Activated naive CD4-positive, alpha-beta T cell treated with anti-CD3 and anti-CD28 coated beads, Interleukin-2, amount 10 ng/mL, durations not matched to agents 7 days and 5 days (primary cell): ENCODE data around the gene PLOD1.

Experiments used
- CTCF ChIA-PET: fragments of 350-600 bp; sonication (Branson Sonifier 250); formaldehyde crosslinking; loops from one replicate; lab custom pipeline; 2021; ENCODE audit warnings: antibody characterized with exemption; lab: Charles Lee
- DNase-seq: peaks from one replicate; pipeline ENCODE4 v3.0.0-alpha.2; 2020
- H3K27ac Mint-ChIP-seq: one replicate; pipeline ENCODE4 v1.8.0; 2021; ENCODE audit warnings: mild to moderate bottlenecking, moderate library complexity, mixed read lengths
- H3K27me3 Mint-ChIP-seq: one replicate; pipeline ENCODE4 v1.8.0; 2021; ENCODE audit warnings: mild to moderate bottlenecking, mixed read lengths
- H3K36me3 Mint-ChIP-seq: one replicate; pipeline ENCODE4 v1.8.0; 2021; ENCODE audit warnings: mixed read lengths
- H3K4me1 Mint-ChIP-seq: one replicate; pipeline ENCODE4 v1.8.0; 2021; ENCODE audit warnings: mixed read lengths
- H3K4me3 Mint-ChIP-seq: one replicate; pipeline ENCODE4 v1.8.0; 2021; ENCODE audit warnings: mild to moderate bottlenecking, moderate library complexity, mixed read lengths
- H3K9me3 Mint-ChIP-seq: one replicate; pipeline ENCODE4 v1.8.0; 2021; ENCODE audit warnings: mixed read lengths

PLOD1 gene

DNA sequence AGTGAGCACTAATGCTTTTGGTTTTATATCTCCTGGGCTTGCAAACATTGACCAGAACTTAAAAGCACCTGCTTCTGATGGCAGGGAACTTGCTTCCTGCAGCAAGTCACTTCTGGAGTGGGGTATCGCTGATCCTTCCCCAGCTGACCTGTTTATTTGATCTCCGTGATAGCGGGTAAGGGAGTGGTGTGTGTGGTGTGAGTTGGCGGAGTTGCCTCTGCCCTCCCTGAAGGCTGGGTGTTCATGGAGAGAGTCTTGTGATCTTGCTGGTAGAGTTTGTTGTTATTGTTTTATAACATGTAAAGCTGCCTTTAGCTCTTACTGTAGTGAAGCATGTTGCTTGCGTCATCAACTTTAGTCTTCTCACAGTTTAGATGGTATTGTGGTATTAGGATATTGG lies 49.6 kb downstream of the PLOD1 start:
- H3K36me3 Mint-ChIP-seq, result peaks cover 24% of the 10 kb centered on the region
- no peak for DNase-seq

DNA sequence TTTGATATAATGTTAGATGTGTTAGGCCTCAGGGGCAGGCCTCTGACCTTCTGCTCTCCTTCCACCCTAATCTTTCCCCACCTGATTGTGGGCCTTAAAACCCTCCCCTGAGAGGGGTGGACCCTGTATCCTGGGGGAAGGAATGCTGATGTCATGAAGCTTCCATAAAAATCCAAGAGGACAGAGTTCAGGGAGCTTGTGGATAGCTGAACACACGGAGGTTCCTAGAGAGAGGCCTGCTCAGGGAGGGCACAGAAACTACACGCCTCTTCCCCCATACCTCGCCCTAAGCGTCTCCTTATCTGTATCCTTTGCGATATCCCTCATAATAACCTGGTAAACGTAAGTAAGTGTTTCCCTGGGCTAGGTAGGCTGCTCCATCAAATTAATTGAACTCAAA lies 50.1 kb downstream of the PLOD1 start:
- H3K9me3 Mint-ChIP-seq, result no peaks in the 10 kb centered on the region
- peaks cover 38% of the 10 kb centered on the region for H3K4me1 Mint-ChIP-seq
- H3K27me3 Mint-ChIP-seq, result no peaks in the 10 kb centered on the region
- peak overlapping the region; percentile 58 for H3K27ac Mint-ChIP-seq
- CTCF ChIA-PET, result interaction anchor here (1.1 kb wide), 1 partner anchor 94 kb away, joined by 3 read pairs; no protein-coding TSS in a partner anchor
- H3K4me3 Mint-ChIP-seq, result no peak overlapping the region
- peaks cover 27% of the 10 kb centered on the region for H3K36me3 Mint-ChIP-seq
- DNase-seq, result no peak

More for the DNA sequence above, 49.6 kb downstream of the PLOD1 start:
- Mint-ChIP-seq H3K27me3 (no peaks in the 10 kb centered on the region), H3K4me3 (no peak overlapping the region), H3K27ac (no peak overlapping the region), H3K4me1 (peaks cover 42% of the 10 kb centered on the region), H3K9me3 (no peaks in the 10 kb centered on the region)
- CTCF ChIA-PET, result interaction anchor here (1.1 kb wide), 1 partner anchor 95 kb away, joined by 3 read pairs; no protein-coding TSS in a partner anchor

DNA sequence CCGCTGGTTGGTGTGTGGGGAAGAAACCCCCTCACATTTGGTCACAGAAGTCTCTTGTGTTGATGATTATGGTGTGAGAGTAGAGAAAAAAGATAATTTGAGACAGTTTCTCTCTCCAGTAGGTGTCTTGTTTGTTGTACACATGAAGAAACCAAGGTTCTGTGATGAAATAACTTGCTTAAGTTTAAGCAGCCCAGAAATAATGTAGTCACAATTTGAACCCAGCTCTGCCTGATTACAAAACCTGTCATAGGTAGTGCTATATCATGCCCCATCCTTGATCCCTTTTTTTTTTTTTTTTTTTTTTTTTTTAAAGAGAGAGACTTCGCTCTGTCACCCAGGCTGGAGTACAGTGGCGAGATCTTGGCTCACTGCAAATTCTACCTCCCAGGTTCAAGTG lies 50.7 kb downstream of the PLOD1 start:
- no peak overlapping the region for H3K4me3 Mint-ChIP-seq
- no peak for DNase-seq
- no peak overlapping the region for H3K27ac Mint-ChIP-seq
- H3K4me1 Mint-ChIP-seq, result peaks cover 32% of the 10 kb centered on the region
- CTCF ChIA-PET, result no interaction called here
- H3K27me3 Mint-ChIP-seq, result no peaks in the 10 kb centered on the region
- H3K36me3 Mint-ChIP-seq, result peaks cover 30% of the 10 kb centered on the region
- no peaks in the 10 kb centered on the region for H3K9me3 Mint-ChIP-seq

DNA sequence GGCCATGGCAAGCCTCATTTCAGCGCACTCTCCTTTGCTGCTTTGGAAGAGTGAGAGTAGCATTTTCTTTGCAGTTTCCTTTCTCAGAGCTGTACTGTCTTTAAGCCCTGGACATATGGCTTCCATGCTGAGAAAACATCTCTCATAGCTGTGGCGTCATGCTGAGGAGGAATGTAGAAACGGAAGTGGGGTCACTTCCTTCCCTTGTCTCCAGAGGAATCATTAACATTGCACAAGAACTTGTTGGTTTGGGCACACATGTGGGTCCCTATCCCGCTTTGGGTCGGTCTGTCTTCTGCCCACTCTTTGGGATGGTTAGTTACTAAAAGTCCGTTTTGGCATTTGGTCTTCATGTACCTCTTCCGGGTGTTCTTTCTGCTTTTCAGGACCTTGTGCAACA lies 51.3 kb downstream of the PLOD1 start:
- CTCF ChIA-PET, result interaction anchor here (0.6 kb wide), 1 partner anchor 121 kb away, joined by 3 read pairs; no protein-coding TSS in a partner anchor
- Mint-ChIP-seq H3K9me3 (no peaks in the 10 kb centered on the region), H3K27ac (no peak overlapping the region), H3K27me3 (no peaks in the 10 kb centered on the region), H3K36me3 (peaks cover 36% of the 10 kb centered on the region), H3K4me3 (no peak overlapping the region), H3K4me1 (peaks cover 28% of the 10 kb centered on the region)
- DNase-seq, result no peak

DNA sequence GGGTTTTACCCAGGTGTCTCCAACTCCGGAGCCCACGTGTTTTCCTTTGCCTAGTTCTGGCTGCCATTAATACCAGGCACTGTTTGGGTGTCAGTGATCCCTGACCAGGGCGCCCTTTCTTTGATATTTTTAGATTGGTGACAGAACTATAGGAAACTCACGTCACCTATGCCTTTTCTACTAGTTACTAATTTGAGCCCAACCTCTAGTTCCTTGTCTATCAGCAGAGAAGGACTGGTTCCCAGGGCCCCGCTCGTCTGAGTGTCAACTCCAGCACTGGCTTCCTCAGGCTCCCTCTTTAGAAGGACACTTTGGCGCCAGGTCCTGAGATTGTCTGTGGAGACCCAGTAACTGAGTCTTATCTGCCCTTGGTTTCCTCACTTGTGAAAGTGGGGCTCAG lies 55.2 kb downstream of the PLOD1 start:
- Mint-ChIP-seq H3K9me3 (no peaks in the 10 kb centered on the region), H3K4me3 (no peak overlapping the region), H3K27ac (no peak overlapping the region), H3K27me3 (no peaks in the 10 kb centered on the region), H3K36me3 (peaks cover 39% of the 10 kb centered on the region), H3K4me1 (peaks cover 4% of the 10 kb centered on the region)
- no peak for DNase-seq
- CTCF ChIA-PET, result no interaction called here

DNA sequence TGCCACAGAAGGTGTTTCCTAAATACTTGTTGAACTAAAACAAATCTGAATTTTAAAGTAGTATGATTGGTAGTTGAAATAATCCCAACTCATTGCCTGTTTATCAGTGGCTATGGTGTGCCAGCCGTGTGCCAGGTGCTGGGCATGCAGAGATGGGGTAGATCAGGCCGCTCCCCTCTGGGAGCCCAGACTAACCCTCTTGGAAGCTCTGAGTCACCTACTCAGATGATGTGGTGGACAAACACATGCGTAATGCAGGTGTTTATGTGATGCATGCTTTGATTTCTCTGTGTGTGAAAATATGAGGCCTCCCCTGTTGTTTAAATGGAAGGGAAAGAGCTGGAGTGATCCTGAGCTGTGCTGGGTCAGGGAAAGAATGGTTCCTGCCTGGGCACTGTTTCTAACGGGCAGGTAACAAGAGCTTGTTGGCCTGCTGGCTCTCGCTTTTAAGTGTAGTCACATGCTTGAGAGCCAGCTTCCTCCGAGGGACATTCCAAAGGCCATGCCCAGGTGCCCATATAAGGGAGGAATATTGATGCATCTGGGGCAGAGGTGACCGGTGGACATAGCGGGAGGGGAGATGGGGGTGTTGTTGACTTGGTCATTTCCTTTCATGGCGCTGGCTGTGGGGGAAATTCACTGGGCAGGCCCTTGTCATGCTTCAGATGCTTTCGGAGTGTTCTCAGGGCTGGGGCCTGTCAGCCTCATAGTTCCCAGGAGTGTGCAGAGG lies 56.0 kb downstream of the PLOD1 start:
- CTCF ChIA-PET, result no interaction called here
- Mint-ChIP-seq H3K27me3 (no peaks in the 10 kb centered on the region), H3K4me3 (no peak overlapping the region), H3K36me3 (peaks cover 40% of the 10 kb centered on the region), H3K9me3 (no peaks in the 10 kb centered on the region), H3K4me1 (peaks cover 4% of the 10 kb centered on the region), H3K27ac (peak overlapping the region; percentile 11)
- no peak for DNase-seq

DNA sequence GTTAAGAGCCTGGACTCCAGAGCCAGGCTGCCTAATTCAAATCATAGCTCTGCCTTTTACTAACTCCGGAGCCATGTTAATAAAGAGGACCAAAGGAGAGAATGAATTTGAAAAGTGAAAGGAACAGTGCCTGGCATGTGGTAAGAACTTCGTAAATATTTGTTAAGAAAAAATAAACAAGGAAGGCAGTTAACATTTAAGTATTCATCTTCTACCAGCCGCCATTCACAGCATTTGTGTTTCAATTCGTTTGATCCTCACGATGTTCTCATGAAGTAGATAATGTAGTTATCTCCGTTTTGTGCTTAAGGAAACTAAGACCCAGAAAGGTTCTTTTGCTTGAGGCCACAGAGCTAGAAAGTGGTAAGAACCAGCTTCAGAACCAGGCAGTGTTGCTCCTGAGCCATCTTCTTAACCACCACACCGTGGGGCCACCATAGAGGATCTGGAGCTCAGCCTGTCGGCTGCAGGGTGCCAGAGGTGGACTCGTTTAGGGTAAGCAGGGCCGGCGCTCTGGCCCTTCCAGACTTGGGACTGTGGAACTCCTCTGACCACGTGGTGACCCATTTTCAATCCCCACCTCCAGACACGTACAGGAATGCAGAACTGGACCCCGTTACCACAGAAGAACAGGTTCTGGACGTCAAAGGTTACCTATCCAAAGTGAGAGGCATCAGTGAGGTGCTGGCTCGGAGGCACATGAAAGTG lies 57.6 kb downstream of the PLOD1 start:
- Mint-ChIP-seq H3K9me3 (no peaks in the 10 kb centered on the region), H3K36me3 (peaks cover 42% of the 10 kb centered on the region), H3K4me1 (no peaks in the 10 kb centered on the region), H3K4me3 (no peak overlapping the region), H3K27ac (no peak overlapping the region), H3K27me3 (no peaks in the 10 kb centered on the region)
- DNase-seq, result no peak
- CTCF ChIA-PET, result interaction anchor here (0.6 kb wide), 1 partner anchor 127 kb away, joined by 3 read pairs; no protein-coding TSS in a partner anchor

DNA sequence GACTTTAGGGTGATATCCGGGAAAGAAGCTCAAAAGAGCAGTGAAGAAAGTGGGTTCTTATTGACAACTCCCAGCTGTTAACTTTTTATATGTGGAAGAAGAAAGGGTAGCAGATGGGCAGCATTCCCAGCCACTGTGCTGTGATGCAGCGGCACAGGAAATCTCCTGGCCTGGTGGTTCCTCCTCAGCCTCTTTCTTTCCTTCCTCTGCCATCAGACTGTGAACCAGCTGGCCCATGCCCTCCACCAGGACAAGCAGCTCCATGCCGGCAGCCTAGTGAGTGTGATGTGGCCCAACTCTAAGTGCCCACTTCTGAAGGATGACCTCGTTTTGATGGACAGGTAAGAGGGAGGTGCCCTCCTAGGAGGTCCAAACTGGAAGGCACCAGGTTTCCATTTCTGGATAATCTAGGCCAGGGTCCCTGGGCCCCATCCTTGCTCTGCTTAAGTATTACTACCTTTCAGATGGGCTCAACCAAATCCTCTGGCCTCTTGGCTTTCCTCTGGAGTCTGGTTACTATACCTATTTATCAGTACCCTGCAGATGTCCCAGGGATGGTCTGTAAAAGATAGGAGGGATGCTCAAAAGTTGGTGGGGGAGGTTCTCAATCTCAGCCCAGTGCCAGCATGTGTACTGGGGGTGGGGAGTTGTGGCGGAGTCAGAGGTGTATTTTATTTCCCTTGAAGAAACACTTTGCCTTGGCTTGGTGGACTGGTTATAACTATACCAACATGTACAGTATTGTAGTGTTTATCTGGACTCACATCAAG lies 62.7 kb downstream of the PLOD1 start:
- H3K4me3 Mint-ChIP-seq, result no peak overlapping the region
- H3K4me1 Mint-ChIP-seq, result no peaks in the 10 kb centered on the region
- H3K36me3 Mint-ChIP-seq, result peaks cover 44% of the 10 kb centered on the region
- no peaks in the 10 kb centered on the region for H3K9me3 Mint-ChIP-seq
- DNase-seq, result no peak
- no peak overlapping the region for H3K27ac Mint-ChIP-seq
- CTCF ChIA-PET, result interaction anchor here (1.8 kb wide), 1 partner anchor 16 kb away, joined by 7 read pairs; no protein-coding TSS in a partner anchor
- H3K27me3 Mint-ChIP-seq, result no peaks in the 10 kb centered on the region

DNA sequence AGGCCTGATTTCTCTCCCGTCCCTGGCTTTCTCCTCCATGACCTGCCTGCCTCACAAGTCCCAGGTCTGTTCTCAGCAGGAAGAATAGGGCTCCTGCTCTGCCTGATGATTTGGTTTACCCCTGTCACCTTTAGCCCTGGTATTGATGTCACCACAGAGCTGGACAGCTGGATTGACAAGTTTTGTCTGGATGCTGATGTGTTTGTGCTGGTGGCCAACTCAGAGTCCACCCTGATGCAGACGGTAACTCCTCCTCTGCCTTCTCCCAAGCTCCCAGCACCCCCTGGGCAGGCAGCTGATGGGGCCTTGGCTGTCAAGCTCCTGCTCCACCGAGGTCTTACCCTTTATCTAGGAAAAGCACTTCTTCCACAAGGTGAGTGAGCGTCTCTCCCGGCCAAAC lies 64.1 kb downstream of the PLOD1 start:
- CTCF ChIA-PET, result interaction anchor here (0.8 to 1.0 kb wide), 3 partner anchors 8 to 211 kb away, joined by 3 read pairs; no protein-coding TSS in a partner anchor
- Mint-ChIP-seq H3K4me3 (no peak overlapping the region), H3K36me3 (peaks cover 50% of the 10 kb centered on the region), H3K9me3 (no peaks in the 10 kb centered on the region), H3K27me3 (no peaks in the 10 kb centered on the region), H3K4me1 (no peaks in the 10 kb centered on the region), H3K27ac (no peak overlapping the region)
- no peak for DNase-seq

DNA sequence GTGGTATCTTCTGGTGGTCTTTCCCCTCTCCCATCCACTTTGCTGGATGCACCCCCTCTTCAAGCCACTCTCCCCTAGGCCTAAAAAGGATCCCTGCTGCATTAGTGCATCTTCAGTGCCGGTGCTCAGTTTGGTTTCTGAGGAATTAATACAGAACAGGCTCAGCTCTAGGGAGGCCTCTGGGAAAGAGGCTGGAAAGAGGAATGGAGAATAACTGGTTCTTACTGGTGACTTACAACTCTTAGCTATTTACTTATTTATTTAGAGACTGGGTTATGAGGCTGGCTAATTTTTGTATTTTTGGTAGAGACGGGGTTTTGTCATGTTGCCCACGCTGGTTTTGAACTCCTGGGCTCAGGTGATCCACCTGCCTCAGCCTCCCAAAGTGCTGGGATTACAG lies 64.7 kb downstream of the PLOD1 start:
- DNase-seq, result no peak
- Mint-ChIP-seq H3K4me3 (no peak overlapping the region), H3K9me3 (no peaks in the 10 kb centered on the region), H3K4me1 (no peaks in the 10 kb centered on the region), H3K27me3 (no peaks in the 10 kb centered on the region), H3K36me3 (peaks cover 51% of the 10 kb centered on the region), H3K27ac (peak overlapping the region; percentile 49)
- CTCF ChIA-PET, result interaction anchor here (0.8 to 2.9 kb wide), 5 partner anchors 8 to 211 kb away, joined by 3 to 13 read pairs (median 3); no protein-coding TSS in a partner anchor

DNA sequence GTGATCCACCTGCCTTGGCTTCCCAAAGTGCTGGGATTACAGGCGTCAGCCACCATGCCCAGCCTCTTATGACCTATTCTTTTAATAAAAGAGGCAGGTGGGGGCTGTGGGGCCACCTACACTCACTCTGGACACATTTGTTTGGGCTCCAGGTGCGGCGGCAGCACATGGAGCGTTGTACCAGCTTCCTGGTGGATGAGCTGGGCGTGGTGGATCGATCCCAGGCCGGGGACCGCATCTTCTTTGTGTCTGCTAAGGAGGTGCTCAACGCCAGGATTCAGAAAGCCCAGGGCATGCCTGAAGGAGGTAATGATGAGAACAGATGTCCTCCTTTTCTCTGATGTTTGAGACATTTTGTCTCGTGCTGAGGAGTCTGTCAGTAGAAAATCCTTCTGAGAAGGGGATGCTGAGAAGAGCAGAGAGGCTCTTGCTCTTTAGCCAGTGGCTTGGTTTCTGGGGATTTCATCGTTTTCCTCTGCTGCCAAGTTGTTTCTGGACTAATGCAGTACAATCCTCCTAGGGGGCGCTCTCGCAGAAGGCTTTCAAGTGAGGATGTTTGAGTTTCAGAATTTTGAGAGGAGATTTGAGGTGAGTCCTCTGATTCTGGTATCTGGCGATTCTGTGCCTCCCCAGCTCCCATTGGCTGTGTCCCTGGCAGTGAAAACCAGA lies 66.9 kb downstream of the PLOD1 start:
- Mint-ChIP-seq H3K27me3 (no peaks in the 10 kb centered on the region), H3K4me1 (no peaks in the 10 kb centered on the region), H3K27ac (no peak overlapping the region), H3K4me3 (no peak overlapping the region), H3K9me3 (no peaks in the 10 kb centered on the region), H3K36me3 (peaks cover 59% of the 10 kb centered on the region)
- peak; percentile 72 for DNase-seq
- CTCF ChIA-PET, result interaction anchor here (0.8 to 2.9 kb wide), 6 partner anchors 9 to 117 kb away, joined by 3 to 13 read pairs (median 4); no protein-coding TSS in a partner anchor

DNA sequence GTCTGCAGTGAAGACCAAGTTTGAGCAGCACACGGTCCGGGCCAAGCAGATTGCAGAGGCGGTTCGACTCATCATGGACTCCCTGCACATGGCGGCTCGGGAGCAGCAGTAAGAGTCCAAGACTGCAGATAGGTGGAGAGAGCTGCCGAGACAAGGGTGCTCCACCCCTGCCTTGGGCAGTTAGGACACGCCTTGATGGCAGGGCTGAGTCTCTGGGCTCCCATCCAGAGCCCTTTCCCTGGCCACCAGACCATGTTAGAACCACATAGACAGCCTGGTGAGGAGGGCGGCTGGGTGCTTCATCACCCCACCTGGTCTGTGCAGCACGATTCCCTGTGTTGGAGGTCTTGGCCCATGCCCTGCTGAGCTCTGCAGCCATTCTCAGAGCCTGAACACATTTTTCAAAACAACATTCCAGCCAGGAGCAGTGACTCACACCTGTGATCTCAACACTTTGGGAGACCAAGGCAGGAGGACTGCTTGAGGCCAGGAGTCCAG lies 67.5 kb downstream of the PLOD1 start:
- CTCF ChIA-PET, result interaction anchor here (0.7 to 2.9 kb wide), 5 partner anchors 9 to 117 kb away, joined by 3 to 13 read pairs (median 3); no protein-coding TSS in a partner anchor
- H3K27ac Mint-ChIP-seq, result no peak overlapping the region
- H3K4me1 Mint-ChIP-seq, result no peaks in the 10 kb centered on the region
- DNase-seq, result no peak
- H3K36me3 Mint-ChIP-seq, result peaks cover 57% of the 10 kb centered on the region
- no peak overlapping the region for H3K4me3 Mint-ChIP-seq
- no peaks in the 10 kb centered on the region for H3K9me3 Mint-ChIP-seq
- no peaks in the 10 kb centered on the region for H3K27me3 Mint-ChIP-seq

DNA sequence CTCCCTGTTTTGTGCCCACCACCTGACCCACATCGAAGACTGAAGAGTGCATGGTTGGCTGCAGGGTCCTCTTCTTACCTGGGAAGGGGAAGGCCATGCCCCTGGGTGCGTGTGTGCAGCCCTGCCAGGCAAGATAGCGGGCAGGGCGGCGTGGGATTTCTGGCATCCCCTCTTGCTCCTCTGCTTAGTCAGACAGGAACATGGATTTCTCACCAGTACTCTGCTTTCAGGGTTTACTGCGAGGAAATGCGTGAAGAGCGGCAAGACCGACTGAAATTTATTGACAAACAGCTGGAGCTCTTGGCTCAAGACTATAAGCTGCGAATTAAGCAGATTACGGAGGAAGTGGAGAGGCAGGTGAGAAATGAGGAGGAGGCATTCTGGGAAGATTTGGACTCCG lies 69.2 kb downstream of the PLOD1 start:
- Mint-ChIP-seq H3K36me3 (peaks cover 57% of the 10 kb centered on the region), H3K9me3 (no peaks in the 10 kb centered on the region), H3K4me1 (no peaks in the 10 kb centered on the region), H3K27me3 (no peaks in the 10 kb centered on the region), H3K4me3 (no peak overlapping the region), H3K27ac (peak overlapping the region; percentile 33)
- CTCF ChIA-PET, result no interaction called here
- no peak for DNase-seq
